Iris pigment epithelial cell (primary cell): ENCODE results near the gene UBE3A.

Experiments used
- DNase-seq: peaks from one replicate; pipeline ENCODE4 v3.0.0-alpha.2; 2011; ENCODE audit warnings: low read depth

Gene UBE3A

DNA sequence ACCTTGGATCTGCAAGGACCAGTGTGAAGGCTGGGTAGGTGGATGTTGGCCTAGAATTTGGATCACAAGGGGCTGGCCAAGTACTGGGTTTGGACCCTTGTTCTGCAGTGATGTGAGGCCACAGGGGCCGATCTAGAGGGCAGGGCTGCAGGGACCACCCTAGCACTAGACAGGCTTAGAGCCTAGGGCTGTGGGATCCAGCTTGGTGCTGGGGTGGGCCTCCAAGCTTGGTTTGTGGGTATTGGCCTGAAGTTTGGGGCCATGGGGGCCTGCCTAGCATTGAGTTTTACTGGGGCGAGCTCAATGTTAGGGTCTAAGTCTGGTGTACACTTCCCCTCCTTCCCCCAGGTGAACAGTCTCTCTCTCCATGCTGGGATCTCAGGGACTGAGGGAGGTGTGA lies 36.5 kb downstream of the UBE3A start:
- DNase-seq = no peak

GRCh38 chr15:25401501-25401900 lies 37.3 kb downstream of the UBE3A start:
- peak; percentile 53 for DNase-seq

DNA sequence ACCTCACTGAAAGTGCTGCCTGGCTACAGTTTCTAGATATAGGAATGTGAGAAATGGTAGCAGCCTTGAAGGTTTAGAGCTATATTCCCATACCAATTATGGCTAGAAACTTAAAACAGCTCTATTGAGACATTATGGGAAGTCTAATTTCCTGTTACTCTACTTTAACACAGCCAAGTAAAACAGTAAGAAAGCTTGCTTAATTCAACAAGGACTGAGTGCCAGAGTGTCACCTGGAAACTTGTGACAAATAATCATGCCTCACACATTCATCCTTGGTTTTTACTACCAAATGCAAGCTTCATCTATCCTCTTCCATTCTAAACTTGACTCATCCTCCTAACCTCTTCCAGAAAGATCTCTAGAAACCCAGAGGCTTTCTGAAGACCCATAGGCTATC lies 41.7 kb downstream of the UBE3A start:
- DNase-seq = peak; percentile 25

- no peak for DNase-seq
Measured at GRCh38 chr15:25394898-25395297, 43.9 kb downstream of the UBE3A start.

- no peak for DNase-seq
Measured at GRCh38 chr15:25392806-25393205, 46.0 kb downstream of the UBE3A start.

DNA sequence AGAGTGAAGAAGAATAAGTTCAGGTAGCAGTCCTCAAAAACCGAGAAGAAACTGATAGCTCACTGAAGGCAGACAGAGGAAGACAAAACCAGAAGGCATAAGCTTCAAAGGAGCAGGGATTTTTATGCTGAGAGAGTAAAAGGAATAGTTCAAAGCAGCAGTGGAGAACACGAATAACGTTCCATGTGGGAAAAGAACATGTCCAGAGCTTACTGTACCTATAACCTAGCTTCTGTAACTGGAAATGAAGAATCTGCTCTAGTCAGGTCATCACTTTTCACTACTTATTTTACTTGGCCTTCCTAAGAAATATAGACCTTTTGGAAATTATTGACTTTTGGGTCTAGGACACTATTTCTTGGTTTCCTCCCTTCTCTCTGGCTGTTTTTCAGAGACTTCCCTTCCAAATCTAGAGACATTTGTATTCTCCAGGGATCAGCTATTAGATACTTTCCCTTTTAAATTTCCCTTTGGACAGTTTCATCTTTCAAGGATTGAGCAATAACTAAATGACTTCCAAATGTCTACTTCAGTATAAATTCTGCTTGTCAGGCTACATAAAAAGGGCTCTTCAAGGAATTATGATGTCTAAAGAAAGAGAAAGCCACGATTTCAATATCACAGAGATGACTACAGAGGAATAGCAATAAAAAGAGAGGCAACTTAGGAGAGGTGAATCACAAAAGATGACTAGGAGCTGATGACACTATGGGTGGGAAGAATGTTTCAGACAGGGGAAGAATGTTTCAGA lies 46.7 kb downstream of the UBE3A start:
- DNase-seq = peak; percentile 83

- peak; percentile 20 for DNase-seq
Measured at GRCh38 chr15:25385986-25386385, 52.8 kb downstream of the UBE3A start.

- no peak for DNase-seq
Measured at GRCh38 chr15:25381579-25381978, 57.2 kb downstream of the UBE3A start.

- peak; percentile 16 for DNase-seq
Measured at GRCh38 chr15:25378501-25378901, 60.3 kb downstream of the UBE3A start.

GRCh38 chr15:25375557-25375956 lies 63.3 kb downstream of the UBE3A start:
- DNase-seq = no peak

DNA sequence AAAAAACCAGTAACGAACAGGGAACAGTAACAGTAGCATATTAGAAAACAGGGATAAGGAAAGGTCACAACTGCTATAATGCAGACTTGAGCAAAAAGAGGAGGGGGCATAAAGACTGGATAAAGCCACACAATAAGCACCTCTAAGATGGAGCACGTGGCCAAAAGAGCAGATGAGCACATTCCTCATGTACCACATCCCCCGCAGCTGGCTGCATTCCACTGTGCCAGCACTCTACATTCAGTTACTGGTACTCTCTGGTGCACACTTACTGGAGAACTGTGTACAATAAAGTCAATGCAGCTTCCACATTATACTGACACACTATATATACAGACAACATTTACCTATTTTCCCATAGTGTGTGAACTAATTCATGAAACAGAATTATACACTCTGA lies 64.7 kb downstream of the UBE3A start:
- peak; percentile 14 for DNase-seq

GRCh38 chr15:25372298-25372697 lies 66.5 kb downstream of the UBE3A start:
- peak; percentile 81 for DNase-seq

GRCh38 chr15:25368850-25369249 lies 70.0 kb downstream of the UBE3A start:
- peak; percentile 48 for DNase-seq

DNA sequence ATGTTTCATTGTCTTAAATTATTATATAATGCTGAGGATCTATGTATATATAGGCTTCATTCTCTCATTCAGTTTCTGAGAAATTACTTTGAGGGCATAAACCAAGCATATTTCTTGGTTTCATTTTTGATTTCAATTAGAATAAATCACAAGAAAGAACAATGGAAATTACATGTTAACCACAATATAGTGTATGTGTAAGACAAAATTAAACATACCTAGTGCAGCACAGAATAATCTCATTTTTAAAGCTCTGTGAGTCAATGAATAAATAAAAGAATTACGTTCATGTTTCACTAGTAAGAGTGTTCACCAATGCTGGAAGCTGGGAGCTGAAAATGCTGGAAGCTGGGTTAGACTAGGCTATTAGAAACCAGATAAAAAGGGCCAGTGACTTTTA lies 72.8 kb downstream of the UBE3A start:
- no peak for DNase-seq

DNA sequence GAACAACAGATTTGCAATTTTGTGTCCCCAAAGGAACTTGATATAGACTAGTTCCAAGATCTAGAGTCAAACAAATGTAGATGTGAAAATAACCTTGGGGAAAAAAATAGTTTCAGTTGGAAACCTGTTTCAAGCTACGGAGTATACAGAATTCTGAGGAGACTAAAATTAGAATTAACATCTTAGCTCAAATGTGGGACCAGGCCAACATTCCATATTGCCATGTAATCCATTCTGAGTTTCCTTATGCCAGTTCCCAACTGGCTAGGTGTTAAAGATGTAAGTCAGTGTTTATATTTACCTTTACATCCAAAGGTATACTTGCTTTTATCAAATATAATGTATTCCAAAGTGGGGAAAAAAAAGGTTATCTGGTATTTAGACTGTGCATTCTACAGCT lies 76.3 kb downstream of the UBE3A start:
- no peak for DNase-seq

DNA sequence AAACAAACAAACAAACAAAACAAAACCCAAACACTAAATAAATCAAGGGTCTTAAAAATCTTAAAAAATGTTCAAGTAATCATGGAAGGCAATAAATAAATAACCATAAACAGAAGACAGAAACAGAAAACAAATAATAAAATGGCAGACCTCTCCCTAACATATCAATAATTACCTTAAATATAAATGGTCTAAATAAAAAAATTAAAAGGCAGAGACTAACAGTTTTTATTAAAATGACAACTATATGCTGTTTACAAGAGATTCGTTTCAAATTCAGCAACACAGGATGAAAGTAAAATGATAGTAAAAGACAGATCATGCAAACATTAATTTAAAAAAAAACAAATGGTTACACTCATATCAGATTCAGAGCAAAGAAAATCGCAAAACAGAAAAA lies 91.1 kb downstream of the UBE3A start:
- DNase-seq = no peak

DNA sequence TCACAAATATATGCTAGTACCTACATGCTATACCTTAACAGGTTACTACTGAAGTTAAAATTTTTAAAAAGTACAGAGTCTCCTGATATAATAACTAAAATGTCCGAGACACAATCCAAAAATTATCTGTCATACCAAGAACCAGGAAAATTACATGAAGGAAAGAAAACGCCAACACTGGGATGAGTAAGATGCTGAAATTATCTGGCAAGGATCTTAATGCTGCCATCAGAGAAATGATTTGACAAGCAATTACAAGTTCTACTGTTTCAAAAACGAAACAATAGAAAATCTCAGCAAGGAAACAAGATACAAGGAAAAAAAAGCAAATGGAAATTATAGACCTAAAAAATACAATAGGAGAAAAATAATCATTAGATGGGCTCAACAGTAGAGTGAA lies 92.5 kb downstream of the UBE3A start:
- no peak for DNase-seq

- peak; percentile 54 for DNase-seq
Measured at GRCh38 chr15:25345943-25346342, 92.9 kb downstream of the UBE3A start.

DNA sequence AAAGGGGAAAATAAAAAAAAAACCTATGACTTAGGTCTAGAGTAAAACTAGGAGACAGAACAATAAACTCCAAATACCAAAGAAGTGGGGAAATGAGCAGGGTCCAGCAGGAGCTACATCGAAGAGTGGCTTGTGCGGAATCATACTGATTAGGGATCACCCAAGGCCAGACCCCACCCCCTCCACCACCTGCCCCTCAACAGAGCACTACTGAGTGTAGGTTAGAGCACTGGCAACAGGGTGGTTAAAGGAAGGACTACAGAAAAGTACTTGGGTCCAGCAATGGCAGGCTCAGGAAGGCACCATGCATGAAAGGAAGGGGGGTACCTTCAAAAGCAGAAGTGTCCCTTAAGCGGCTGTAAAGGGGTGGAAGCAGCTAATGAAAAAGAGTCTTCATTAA lies 96.2 kb downstream of the UBE3A start:
- DNase-seq = no peak

DNA sequence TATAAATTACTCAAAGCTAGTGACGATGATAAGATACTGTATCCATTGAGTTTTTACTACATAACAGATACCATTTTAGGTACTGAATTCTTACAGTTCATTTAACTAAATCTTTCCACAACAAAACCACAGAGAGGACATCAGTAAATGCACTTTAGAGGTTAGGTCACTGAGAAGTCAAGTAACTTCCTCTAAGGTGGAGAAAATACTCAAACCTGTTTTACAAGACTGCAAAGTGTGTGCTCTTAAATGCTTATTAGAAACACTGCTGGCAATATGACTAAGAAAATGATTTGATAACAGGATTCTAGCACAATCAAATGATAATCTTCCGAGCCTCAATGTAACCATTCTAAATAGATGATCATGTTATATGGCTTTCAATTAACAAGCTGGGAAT lies 99.4 kb downstream of the UBE3A start:
- no peak for DNase-seq

DNA sequence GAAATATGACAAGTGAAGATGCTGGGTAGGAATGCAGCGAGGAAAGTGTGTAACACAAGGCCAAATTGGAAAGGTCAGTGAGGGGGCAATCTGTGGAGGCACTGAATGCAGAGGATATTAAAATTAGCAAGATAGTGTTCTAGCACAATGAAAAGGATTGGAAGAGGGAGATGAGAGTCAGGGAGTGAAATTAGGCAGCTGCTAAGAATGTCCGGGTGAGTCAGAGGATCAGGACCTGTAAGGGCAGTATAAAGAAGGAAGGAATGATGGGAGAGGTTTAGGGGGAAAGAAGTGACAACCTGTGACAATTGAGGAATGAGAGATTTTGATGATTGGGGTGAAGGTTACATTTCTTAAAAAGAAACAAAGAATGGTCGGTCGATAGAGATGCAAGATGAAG lies 103.5 kb downstream of the UBE3A start:
- DNase-seq = peak; percentile 7

- DNase-seq = no peak
Measured at GRCh38 chr15:25333049-25333448, 105.8 kb downstream of the UBE3A start.

DNA sequence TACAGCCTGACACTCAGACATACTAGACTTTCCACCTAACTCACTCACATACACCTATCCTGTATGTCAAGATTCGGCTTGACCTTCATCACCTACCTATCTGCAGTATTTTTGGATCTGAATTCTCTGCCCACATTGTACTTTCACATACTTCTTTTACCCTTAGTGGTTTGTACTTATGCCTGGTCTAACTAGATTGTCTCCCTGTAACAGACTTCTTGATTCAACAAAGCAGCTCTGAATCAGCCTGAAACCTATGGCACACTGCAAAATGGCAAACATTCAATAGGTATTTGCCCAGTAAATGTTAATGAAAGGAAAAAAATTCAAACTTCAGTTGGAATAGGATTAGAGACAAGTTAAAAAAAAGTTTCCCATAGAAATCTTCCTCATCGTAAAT lies 106.5 kb downstream of the UBE3A start:
- no peak for DNase-seq

DNA sequence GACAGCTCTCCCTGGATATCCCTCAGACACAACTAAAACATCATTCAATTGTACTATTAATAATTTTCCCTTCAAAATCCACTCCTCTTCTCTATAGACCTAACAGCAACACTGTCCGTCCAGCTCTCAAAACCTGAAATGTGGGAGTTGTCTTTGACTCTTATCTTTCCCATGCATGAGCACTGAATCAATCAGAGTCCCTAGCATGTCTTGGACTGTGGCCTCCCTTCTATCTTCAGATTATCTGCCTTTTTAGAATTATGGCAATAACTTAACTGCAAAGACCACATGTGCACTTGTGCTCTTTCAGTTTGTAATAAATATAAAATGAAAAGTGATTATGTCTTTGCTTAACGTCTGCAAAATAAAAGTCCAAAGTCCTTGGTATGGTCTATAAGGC lies 107.0 kb downstream of the UBE3A start:
- no peak for DNase-seq
